ENCODE data around the gene DNASE1L3.
"Not testable (repeated sequence)": the region's sequence is repeated elsewhere in the genome, so short reads cannot be mapped to it uniquely, and the experiment has no call there.

DNASE1L3 gene

GRCh38 chr3:58234516-58234931 lies 23.8 kb upstream of the DNASE1L3 start:
- DNase-seq, result no peak

DNA sequence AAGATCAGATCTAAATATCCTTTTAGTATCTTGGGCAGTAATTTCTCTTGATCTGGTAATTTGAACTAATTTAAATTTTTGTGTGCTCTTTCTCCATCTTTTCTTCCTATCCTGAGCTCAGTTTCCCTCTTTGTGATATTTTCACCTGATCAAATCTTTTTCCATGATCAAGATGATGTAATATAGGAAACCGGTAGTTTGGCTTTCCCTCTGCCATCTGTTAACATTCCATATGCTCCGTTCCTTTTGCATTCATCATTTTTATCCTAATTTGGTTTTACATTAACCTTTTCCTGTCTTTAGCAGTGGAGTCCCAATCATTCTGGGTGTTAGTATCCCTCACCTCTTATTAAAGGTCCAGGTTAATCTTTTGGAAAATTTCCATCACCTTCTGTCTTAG lies 20.9 kb upstream of the DNASE1L3 start:
- DNase-seq, result no peak

GRCh38 chr3:58230876-58231552 lies 20.2 kb upstream of the DNASE1L3 start:
- DNase-seq, result no peak

DNA sequence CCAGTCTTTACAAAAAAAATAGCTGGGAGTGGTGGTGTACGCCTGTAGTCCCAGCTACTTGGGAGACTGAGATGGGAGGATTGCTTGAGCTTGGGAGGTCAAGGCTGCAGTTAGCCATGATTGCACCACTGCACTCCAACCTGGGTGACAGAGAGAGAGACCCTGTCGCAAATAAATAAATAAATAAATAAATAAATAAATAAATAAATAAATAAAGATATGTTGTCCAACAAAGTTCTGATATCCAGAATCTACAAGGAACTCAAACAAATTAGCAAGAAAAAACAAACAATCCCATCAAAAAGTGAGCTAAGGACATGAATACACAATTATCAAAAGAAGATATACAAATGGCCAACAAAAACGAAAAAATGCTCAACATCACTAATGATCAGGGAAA lies 17.2 kb upstream of the DNASE1L3 start:
- DNase-seq, result not testable (repeated sequence)

DNA sequence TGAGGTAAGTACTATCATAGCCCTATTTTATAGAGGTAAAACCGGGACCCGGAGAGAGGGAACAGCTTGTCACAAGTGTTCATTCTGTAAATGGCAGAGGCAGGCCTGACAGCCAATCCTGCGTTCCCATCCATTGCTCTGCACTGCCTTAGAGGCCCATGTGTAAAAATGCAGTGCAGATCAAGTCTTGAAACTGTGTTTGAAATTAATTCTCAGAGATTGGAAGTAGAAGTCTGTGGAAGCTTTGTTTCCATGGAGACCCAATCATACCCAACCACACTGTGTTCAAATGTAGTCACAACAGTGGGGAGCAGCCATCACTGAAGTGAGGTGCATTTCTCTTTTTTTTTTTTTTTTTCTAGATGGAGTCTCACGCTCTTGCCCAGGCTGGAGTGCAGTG lies 13.1 kb upstream of the DNASE1L3 start:
- DNase-seq, result no peak

- no peak for DNase-seq
Observed at GRCh38 chr3:58222161-58222724, 11.5 kb upstream of the DNASE1L3 start.

DNA sequence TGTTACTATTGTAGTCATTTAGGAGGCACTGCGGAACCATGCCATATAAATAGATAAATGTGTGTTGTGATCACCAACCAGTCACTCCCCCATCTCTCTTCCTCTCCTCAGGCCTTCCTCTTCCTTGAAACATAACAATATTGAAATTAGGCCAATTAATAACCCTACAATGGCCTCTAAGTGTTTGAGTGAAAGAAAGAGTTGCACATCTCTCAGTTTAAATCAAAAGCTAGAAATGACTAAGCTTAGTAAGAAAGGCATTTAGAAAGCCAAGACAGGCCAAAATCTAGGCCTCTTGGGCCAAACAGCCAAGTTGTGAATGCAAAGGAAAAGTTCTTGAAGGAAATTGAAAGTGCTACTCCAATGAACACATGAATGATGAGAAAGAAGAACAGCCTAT lies 8.1 kb upstream of the DNASE1L3 start:
- no peak for DNase-seq

DNA sequence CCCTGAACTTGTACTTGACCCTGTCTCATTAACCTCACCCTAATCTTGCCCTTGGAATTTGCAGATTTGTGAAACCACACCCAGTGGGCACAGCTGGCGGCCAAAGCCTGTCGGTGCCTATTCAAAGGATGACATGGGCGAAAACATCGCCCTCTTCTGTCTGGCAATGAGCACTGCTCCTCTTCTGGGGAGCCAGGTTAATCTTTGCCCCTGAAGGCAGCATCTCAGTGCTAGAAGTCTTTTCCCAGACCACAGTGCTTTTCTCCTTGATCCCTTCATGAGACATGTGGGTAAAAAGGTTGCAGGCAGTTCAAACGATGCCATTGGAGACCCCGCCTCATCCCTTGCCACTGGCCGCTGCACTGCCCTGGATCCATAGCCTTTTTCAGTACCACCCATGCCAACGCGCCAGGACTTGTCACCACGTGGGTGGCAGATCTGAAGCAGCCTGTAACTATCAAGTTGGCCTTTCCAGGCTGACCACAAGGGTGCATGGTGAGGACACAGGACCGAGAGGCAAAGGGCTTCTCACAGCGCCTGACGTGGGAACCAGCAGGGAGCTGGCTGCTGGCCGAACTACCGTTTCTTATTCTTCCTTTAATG lies 6.5 kb upstream of the DNASE1L3 start:
- peak; percentile 28 for DNase-seq

- no peak for DNase-seq
Observed at GRCh38 chr3:58216496-58217195, 5.9 kb upstream of the DNASE1L3 start.

DNA sequence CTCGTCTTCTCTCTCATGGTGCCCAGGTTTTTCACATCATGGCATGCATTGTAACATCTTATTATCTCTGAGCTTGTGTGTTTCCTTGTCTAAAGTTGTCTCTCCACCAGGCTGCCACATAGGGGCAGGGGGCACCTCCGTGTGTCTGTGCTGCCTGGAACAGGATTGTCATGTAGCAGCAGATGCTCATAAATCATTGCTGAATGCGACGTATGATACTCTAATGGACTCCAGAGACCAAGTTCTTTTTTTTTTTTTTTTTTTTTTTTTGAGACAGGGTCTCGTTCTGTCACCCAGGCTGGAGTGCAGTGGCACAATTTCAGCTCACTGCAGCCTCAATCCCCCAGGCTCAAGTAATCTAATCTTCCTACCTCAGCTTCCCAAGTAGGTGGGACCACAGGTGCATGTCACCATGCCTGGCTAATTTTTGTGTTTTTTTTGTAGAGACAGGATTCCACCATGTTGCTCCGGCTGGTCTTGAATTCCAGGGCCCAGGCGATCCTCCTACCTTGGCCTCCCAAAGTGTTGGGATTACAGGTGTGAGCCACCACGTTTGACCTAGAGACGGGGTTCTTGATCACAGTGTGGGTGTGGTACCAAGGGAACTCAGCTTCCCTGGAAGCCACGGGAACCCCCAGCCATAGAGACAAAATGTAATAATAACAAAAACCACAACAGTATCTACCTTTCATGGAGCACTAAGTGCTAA lies 4.7 kb upstream of the DNASE1L3 start:
- DNase-seq, result no peak

DNA sequence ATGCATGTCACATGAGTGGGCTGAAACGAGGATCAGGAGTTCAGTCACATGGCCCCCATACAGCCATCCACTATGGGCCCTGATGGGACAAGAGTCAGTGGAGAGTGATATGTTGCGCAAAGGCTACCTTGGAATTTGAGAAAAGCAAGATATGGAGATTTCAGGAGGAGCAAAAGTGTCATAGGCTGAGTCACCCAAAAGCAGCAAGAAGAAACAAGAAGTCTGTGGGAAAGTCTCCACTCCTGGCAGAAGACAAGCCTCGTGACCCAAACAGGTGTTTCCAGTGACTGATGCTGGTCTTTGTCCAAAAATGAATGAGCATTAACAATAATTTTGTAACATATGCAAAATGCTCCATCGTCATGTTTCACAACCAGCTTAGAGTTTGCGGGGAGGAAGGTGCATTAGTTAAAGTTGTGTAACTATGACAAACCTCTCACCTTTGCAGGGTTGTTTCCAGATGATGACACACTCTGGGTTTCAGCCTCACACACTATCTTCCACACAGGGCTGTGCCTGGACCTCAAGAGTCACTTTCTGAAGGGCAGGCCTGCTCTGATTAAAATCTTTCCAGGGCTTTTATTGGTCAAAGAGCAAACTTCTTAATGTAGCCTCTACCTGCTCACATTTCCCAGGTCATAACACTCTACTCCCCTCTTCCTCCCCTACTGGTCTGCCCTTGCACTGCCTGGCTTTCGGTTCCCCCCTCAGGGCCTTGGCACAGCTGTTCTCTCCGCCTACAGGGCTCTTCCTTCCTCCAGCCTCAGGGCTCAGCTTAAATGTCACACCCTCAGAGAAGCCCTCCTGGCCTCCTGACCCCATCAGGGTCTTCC lies 3.9 kb upstream of the DNASE1L3 start:
- DNase-seq, result no peak

- DNase-seq, result no peak
Observed at GRCh38 chr3:58209933-58210332, 839 bp downstream of the DNASE1L3 start.

GRCh38 chr3:58207954-58208353 lies 2.8 kb downstream of the DNASE1L3 start:
- no peak for DNase-seq

DNA sequence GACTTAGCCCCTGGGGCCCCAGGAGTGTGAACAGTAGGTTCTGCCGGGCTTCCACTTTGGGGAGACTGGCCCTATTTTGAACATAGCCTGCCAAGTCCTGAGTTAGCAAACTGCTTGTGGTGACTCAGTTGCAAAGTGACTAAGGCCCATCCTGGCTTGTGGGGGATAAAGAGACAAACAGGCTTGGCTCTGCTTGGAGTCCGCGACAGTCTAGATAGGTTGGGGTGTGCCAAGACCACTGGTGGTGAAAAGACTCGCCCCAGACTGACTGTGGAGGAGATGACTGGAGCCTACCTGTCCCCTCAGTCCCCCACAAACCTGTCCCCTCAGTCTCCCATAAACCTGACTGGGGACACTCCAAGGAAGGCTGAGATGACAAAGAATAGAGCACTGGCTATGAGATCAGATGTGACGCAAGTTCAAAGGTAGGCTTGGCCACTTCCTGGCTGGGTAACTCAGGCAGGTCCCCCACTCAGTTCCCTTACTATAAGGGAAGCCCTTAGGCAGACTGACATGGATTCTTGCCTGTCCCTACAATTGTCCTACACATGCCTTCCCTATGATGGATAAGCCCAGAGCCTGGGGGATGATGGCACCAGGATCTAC lies 4.3 kb downstream of the DNASE1L3 start:
- no peak for DNase-seq

GRCh38 chr3:58205981-58206380 lies 4.8 kb downstream of the DNASE1L3 start:
- no peak for DNase-seq

GRCh38 chr3:58204720-58205119 lies 6.1 kb downstream of the DNASE1L3 start:
- no peak for DNase-seq

DNA sequence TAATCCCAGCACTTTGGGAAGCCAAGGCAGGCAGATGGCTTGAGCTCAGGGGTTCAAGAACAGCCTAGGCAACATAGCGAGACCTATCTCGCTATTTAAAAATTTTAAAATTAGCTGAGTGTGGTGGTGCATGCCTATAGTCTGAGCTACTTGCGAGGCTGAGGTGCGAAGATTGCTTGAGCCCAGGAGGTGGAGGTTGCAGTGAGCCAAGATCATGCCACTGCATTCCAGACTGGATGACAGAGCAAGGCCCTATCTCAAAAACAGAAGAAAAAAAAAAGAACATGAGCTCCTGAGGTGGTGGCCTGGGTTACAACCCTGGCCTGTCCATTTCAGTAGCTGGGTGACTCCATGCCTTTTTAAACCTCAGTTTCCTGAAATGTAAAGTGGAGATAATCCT lies 7.2 kb downstream of the DNASE1L3 start:
- DNase-seq, result no peak

GRCh38 chr3:58202917-58203360 lies 7.8 kb downstream of the DNASE1L3 start:
- no peak for DNase-seq

DNA sequence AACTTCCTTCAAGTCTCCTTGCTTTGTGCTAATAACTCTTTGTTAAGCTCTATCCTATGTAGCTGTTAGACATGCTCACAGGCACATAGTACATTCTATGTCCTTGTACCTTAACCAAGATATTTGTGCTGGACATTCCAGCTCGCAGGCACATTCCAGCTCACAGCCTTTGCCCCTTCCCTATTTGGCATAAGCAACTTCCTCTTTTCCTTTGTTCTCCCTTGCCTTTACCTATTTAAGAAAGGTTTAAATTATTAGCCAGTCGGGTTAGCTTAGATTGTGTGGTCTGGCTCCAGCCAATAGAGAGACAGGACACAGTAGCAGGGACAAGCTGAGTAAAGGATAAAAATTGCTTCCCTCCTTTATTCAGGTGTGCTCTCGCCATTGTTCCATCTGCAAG lies 9.3 kb downstream of the DNASE1L3 start:
- not testable (repeated sequence) for DNase-seq

DNA sequence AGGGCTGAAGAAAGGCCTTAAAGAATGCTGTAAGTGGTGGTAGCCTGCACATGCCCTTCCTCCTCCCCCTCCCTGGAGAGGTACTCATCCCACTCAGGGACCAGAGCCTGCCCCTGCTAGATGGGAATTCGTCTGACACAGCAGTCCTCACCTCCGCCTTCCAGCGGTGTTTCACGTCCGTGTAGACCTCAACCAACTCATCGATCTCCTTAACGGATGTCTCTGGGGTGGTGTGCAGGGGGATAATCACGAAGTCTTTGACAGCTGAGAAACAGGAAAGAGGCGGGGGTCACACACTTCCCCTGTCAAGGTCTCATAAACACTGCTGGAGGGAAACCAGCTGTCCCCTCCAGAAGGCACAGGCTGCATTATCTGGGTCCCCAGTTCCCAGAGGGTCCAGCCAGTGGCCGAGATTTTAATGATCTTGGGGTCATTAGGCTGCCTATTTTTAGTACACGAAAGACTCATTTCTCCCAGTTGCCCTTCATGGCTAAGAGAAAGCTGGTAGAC lies 9.9 kb downstream of the DNASE1L3 start:
- DNase-seq, result no peak

DNA sequence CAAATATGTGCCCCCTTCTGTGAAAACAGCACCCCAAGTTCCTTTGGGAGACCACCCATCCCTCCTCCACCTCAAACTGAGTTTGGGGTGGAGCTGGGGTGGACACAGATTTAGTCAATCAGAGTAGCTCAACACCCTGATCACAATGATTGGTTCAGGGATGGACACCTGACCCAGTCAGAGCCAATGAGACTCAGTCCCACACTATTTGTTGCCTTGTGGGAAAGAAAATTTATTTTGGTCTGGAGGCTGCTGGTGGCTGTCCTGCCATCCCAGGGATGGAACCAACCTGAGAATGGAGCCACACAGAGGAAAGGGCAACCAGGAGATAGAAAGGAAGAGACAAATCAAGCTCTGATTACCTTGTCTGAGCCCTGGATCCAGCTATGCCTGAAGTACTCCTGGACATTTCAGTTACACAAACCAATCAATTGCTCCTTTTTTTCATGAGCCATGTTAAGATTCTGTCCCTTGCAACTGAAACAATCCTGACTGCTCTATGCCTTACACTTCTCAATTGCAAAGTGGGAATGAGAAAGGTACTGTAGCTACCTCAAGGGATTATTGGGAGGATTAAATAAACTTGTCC lies 10.6 kb downstream of the DNASE1L3 start:
- DNase-seq, result no peak

Measured in KG1 (cell line).